H9 (cell line): ENCODE results near the gene BDH1. TPM values are rescaled to one million over a fixed set of nuclear protein-coding genes. Genes with fewer than 3 reads are reported as not detected.

Experiments used
- DNase-seq: peaks from one replicate; pipeline ENCODE4 v3.0.0-alpha.2; 2017
- H2AFZ ChIP-seq: one replicate; pipeline ENCODE4 v1.6.1; 2013; ENCODE audit warnings: mild to moderate bottlenecking, low read length, control low read depth, moderate library complexity
- H2AK5ac ChIP-seq: 2 replicates; pipeline ENCODE4 v1.6.1; 2013; ENCODE audit warnings: low read length, control low read depth, mixed read lengths; ENCODE audit not compliant: insufficient read length
- H2BK120ac ChIP-seq: one replicate; pipeline ENCODE4 v1.6.1; 2013; ENCODE audit warnings: low read depth, mild to moderate bottlenecking, low read length, control low read depth, inconsistent platforms; ENCODE audit not compliant: poor library complexity, severe bottlenecking
- H2BK12ac ChIP-seq: 2 replicates; pipeline ENCODE4 v1.6.1; 2013; ENCODE audit warnings: low read length, control low read depth, mixed read lengths, low read depth; ENCODE audit not compliant: insufficient read length
- H2BK15ac ChIP-seq: 2 replicates; pipeline ENCODE4 v1.6.1; 2013; ENCODE audit warnings: low read depth, low read length, control low read depth
- H2BK20ac ChIP-seq: one replicate; pipeline ENCODE4 v1.6.1; 2013; ENCODE audit warnings: low read depth, mild to moderate bottlenecking, low read length, control low read depth, inconsistent platforms; ENCODE audit not compliant: poor library complexity, severe bottlenecking
- H2BK5ac ChIP-seq: 2 replicates; pipeline ENCODE4 v1.6.1; 2013; ENCODE audit warnings: low read length, control low read depth, mixed read lengths; ENCODE audit not compliant: insufficient read length
- H3K14ac ChIP-seq: 2 replicates; pipeline ENCODE4 v1.6.1; 2013; ENCODE audit warnings: low read length, control low read depth; ENCODE audit not compliant: insufficient read depth
- H3K18ac ChIP-seq: 2 replicates; pipeline ENCODE4 v1.6.1; 2013; ENCODE audit warnings: low read depth, mild to moderate bottlenecking, mixed read lengths, low read length, control low read depth; ENCODE audit not compliant: insufficient read length
- H3K23ac ChIP-seq: 2 replicates; pipeline ENCODE4 v1.6.1; 2013; ENCODE audit warnings: low read length, control low read depth, mixed read lengths, low read depth; ENCODE audit not compliant: insufficient read length
- H3K23me2 ChIP-seq: 2 replicates; pipeline ENCODE4 v1.6.1; 2013; ENCODE audit warnings: low read depth, mild to moderate bottlenecking, mixed read lengths, low read length, control low read depth; ENCODE audit not compliant: insufficient read length, poor library complexity, severe bottlenecking
- H3K27ac ChIP-seq: 2 replicates; pipeline ENCODE4 v1.5.1; 2013; ENCODE audit warnings: low read length, control low read depth, mixed read lengths, low read depth; ENCODE audit not compliant: insufficient read length
- H3K27me3 ChIP-seq: 2 replicates; pipeline ENCODE4 v1.6.1; 2013; ENCODE audit warnings: low read length, control low read depth, inconsistent platforms; ENCODE audit not compliant: insufficient read depth
- H3K4ac ChIP-seq: 2 replicates; pipeline ENCODE4 v1.6.1; 2013; ENCODE audit warnings: low read depth, mild to moderate bottlenecking, control low read depth, inconsistent platforms, low read length, moderate library complexity
- H3K4me1 ChIP-seq: 2 replicates; pipeline ENCODE4 v1.6.1; 2013; ENCODE audit warnings: low read length, control low read depth, inconsistent platforms; ENCODE audit not compliant: insufficient read depth
- H3K4me2 ChIP-seq: 2 replicates; pipeline ENCODE4 v1.6.1; 2013; ENCODE audit warnings: low read length, control low read depth, mixed read lengths; ENCODE audit not compliant: insufficient read length, insufficient read depth
- H3K56ac ChIP-seq: 2 replicates; pipeline ENCODE4 v1.6.1; 2013; ENCODE audit warnings: low read depth, mild to moderate bottlenecking, mixed read lengths, low read length, control low read depth; ENCODE audit not compliant: insufficient read length
- H3K79me1 ChIP-seq: 2 replicates; pipeline ENCODE4 v1.6.1; 2013; ENCODE audit warnings: low read depth, mild to moderate bottlenecking, moderate library complexity, low read length, control low read depth, inconsistent platforms; ENCODE audit not compliant: insufficient read depth, poor library complexity, severe bottlenecking
- H3K79me2 ChIP-seq: 2 replicates; pipeline ENCODE4 v1.6.1; 2013; ENCODE audit warnings: low read length, control low read depth, inconsistent platforms; ENCODE audit not compliant: insufficient read depth
- H3K9ac ChIP-seq: 2 replicates; pipeline ENCODE4 v1.6.1; 2013; ENCODE audit warnings: low read length, control low read depth, mixed read lengths; ENCODE audit not compliant: insufficient read length; ENCODE audit errors: extremely low read depth
- H3K9me3 ChIP-seq: one replicate; pipeline ENCODE4 v1.6.1; 2013; ENCODE audit warnings: low read depth, low read length, inconsistent platforms; ENCODE audit not compliant: control insufficient read depth
- H3T11ph ChIP-seq: one replicate; pipeline ENCODE4 v1.6.1; 2013; ENCODE audit warnings: mild to moderate bottlenecking, low read length, control low read depth, inconsistent platforms
- H4K20me1 ChIP-seq: one replicate; pipeline ENCODE4 v1.6.1; 2013; ENCODE audit not compliant: control insufficient read depth, insufficient read length, insufficient read depth
- H4K5ac ChIP-seq: 2 replicates; pipeline ENCODE4 v1.6.1; 2013; ENCODE audit warnings: low read depth, mild to moderate bottlenecking, mixed read lengths, low read length, control low read depth; ENCODE audit not compliant: insufficient read length
- H4K8ac ChIP-seq: replicated peaks from 2 replicates; pipeline ENCODE4 v1.6.1; 2013; ENCODE audit warnings: low read length, control low read depth, mixed read lengths, low read depth; ENCODE audit not compliant: insufficient read length
- H4K91ac ChIP-seq: 2 replicates; pipeline ENCODE4 v1.6.1; 2013; ENCODE audit warnings: low read depth, mild to moderate bottlenecking, moderate library complexity, mixed read lengths, low read length, control low read depth; ENCODE audit not compliant: insufficient read length
- H3K27ac Mint-ChIP-seq, 3 experiments: 2 replicates in 2 of 3; 3 replicates in 1 of 3; pipeline ENCODE4 v1.8.0; 2020 to 2021; ENCODE audit warnings: mixed read lengths in 3 of 3, mild to moderate bottlenecking in 1 of 3, moderate library complexity in 1 of 3
- H3K27me3 Mint-ChIP-seq: 2 replicates; pipeline ENCODE4 v1.8.0; 2021; ENCODE audit warnings: low read depth, mild to moderate bottlenecking, moderate library complexity, mixed read lengths
- H3K36me3 Mint-ChIP-seq, 3 experiments: 2 replicates in 2 of 3; 3 replicates in 1 of 3; pipeline ENCODE4 v1.8.0; 2020 to 2021; ENCODE audit warnings: low read depth in 3 of 3, mixed read lengths in 3 of 3; ENCODE audit not compliant: insufficient read depth in 1 of 3
- H3K4me1 Mint-ChIP-seq, 2 experiments: 2 replicates each; pipeline ENCODE4 v1.8.0; 2020; ENCODE audit warnings: mixed read lengths in 2 of 2
- H3K4me3 Mint-ChIP-seq, 2 experiments: 2 replicates in 1 of 2; 3 replicates in 1 of 2; pipeline ENCODE4 v1.8.0; 2020 to 2021; ENCODE audit warnings: mild to moderate bottlenecking in 2 of 2, mixed read lengths in 2 of 2, moderate library complexity in 1 of 2
- H3K9me3 Mint-ChIP-seq, 2 experiments: 2 replicates in 1 of 2; 3 replicates in 1 of 2; pipeline ENCODE4 v1.8.0; 2020; ENCODE audit warnings: mild to moderate bottlenecking in 2 of 2, mixed read lengths in 2 of 2, moderate library complexity in 1 of 2
- WGBS: extraction: QIAGEN DNeasy Blood & Tissue Kit; methylation state at CpG from one replicate; pipeline ENCODE4 v1.1.7; 2013; ENCODE audit warnings: missing lambda C conversion rate, low lambda C conversion rate, mixed read lengths; ENCODE audit not compliant: insufficient read length; ENCODE audit errors: extremely low coverage; 5-methylcytosine and 5-hydroxymethylcytosine counted together
- total RNA-seq: library from RNA; stranded (reverse); gene quantifications from 2 replicates; pipeline ENCODE4 v1.2.1, GENCODE V29; 2021
- TF ChIP-seq, protein P1 (sequence below): fragments of 200-600 bp; sonication (generic); conservative IDR thresholded peaks from 3 replicates; pipeline ENCODE4 v1.8.0; 2021; ENCODE audit warnings: antibody characterized with exemption, mild to moderate bottlenecking

BDH1 gene
- total RNA-seq, 1 experiment from 2014 or later, result 23.8 TPM

GRCh38 chr3:197495059-197495455 is 60.7 kb downstream of the BDH1 start:
- H3K27ac Mint-ChIP-seq, result no peak overlapping the region
- Histone ChIP-seq H3K18ac (no peak overlapping the region), H4K20me1 (no peaks in the 10 kb centered on the region)

More at GRCh38 chr3:197495059-197495455, 60.7 kb downstream of the BDH1 start:
- no peak overlapping the region for H2BK120ac ChIP-seq
- H3K79me1 ChIP-seq, result no peaks in the 10 kb centered on the region
- H3K4me2 ChIP-seq, result no peak overlapping the region
- Mint-ChIP-seq H3K27me3 (peaks cover 11% of the 10 kb centered on the region; the same call in 1 of the 2 replicates), H3K4me1 (peaks cover 12 to 15% of the 10 kb centered on the region in 2 experiments), H3K36me3 (peaks cover 3 to 10% (median 5%) of the 10 kb centered on the region in 3 experiments; a peak in 6 of 7 replicates), H3K4me3 (no peak overlapping the region), H3K9me3 (peaks cover 8 to 12% of the 10 kb centered on the region in 2 experiments; a peak in 4 of 5 replicates)
- H3K27ac ChIP-seq, result no peak overlapping the region
- H3K79me2 ChIP-seq, result no peaks in the 10 kb centered on the region
- no peak overlapping the region for H2BK20ac ChIP-seq
- TF ChIP-seq, protein P1, sequence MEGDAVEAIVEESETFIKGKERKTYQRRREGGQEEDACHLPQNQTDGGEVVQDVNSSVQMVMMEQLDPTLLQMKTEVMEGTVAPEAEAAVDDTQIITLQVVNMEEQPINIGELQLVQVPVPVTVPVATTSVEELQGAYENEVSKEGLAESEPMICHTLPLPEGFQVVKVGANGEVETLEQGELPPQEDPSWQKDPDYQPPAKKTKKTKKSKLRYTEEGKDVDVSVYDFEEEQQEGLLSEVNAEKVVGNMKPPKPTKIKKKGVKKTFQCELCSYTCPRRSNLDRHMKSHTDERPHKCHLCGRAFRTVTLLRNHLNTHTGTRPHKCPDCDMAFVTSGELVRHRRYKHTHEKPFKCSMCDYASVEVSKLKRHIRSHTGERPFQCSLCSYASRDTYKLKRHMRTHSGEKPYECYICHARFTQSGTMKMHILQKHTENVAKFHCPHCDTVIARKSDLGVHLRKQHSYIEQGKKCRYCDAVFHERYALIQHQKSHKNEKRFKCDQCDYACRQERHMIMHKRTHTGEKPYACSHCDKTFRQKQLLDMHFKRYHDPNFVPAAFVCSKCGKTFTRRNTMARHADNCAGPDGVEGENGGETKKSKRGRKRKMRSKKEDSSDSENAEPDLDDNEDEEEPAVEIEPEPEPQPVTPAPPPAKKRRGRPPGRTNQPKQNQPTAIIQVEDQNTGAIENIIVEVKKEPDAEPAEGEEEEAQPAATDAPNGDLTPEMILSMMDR, result no peak
- H3T11ph ChIP-seq, result no peak overlapping the region
- no peak overlapping the region for H3K9ac ChIP-seq
- H3K23me2 ChIP-seq, result no peaks in the 10 kb centered on the region
- no peak overlapping the region for H3K56ac ChIP-seq
- no peak overlapping the region for H2BK15ac ChIP-seq
- no peaks in the 10 kb centered on the region for H3K27me3 ChIP-seq
- H3K14ac ChIP-seq, result no peak overlapping the region; the same call in 1 of the 2 replicates
- H2AK5ac ChIP-seq, result no peak overlapping the region
- H3K4me1 ChIP-seq, result no peaks in the 10 kb centered on the region
- H3K4ac ChIP-seq, result no peak overlapping the region
- no peak overlapping the region for H3K23ac ChIP-seq
- H3K9me3 ChIP-seq, result no peaks in the 10 kb centered on the region
- no peak overlapping the region for H4K91ac ChIP-seq
- H4K8ac ChIP-seq, result no peak overlapping the region
- H2BK12ac ChIP-seq, result no peak overlapping the region
- DNase-seq, result no peak
- no peak overlapping the region for H2BK5ac ChIP-seq
- H4K5ac ChIP-seq, result no peak overlapping the region
- no CpG with 5 or more reads among the region's 8 CpGs for WGBS
- no peak overlapping the region for H2AFZ ChIP-seq
